Mesenchymal stem cell (in vitro differentiated cells and primary cell): Measurements from ENCODE around the gene CD300E.

Experiments used
- DNase-seq: peaks from one replicate; pipeline ENCODE4 v3.0.0-alpha.2; 2013
- H2AFZ ChIP-seq: one replicate; pipeline ENCODE4 v1.6.1; 2013; ENCODE audit warnings: low read depth, mild to moderate bottlenecking, control low read depth, inconsistent platforms, low read length, moderate library complexity
- H2AK5ac ChIP-seq: 2 replicates; pipeline ENCODE4 v1.6.1; 2013; ENCODE audit warnings: low read length, moderate library complexity, mild to moderate bottlenecking, inconsistent platforms; ENCODE audit not compliant: severe bottlenecking
- H2BK120ac ChIP-seq: one replicate; pipeline ENCODE4 v1.6.1; 2013; ENCODE audit warnings: low read depth, mild to moderate bottlenecking, inconsistent platforms, low read length, moderate library complexity
- H2BK12ac ChIP-seq, 2 experiments: one replicate each; pipeline ENCODE4 v1.6.1; 2013; ENCODE audit warnings: inconsistent platforms in 2 of 2, low read length in 2 of 2, mild to moderate bottlenecking in 2 of 2, moderate library complexity in 2 of 2, control low read depth in 1 of 2
- H2BK15ac ChIP-seq: one replicate; pipeline ENCODE4 v1.6.1; 2013; ENCODE audit warnings: mild to moderate bottlenecking, low read depth, inconsistent platforms; ENCODE audit not compliant: poor library complexity, severe bottlenecking
- H2BK5ac ChIP-seq: 2 replicates; pipeline ENCODE4 v1.6.1; 2013; ENCODE audit warnings: low read depth, mild to moderate bottlenecking, low read length, control low read depth, inconsistent platforms; ENCODE audit not compliant: poor library complexity, severe bottlenecking
- H3K14ac ChIP-seq, 2 experiments: one replicate each; pipeline ENCODE4 v1.6.1; 2013; ENCODE audit warnings: inconsistent platforms in 2 of 2, low read length in 2 of 2, control low read depth in 1 of 2, mild to moderate bottlenecking in 1 of 2, moderate library complexity in 1 of 2
- H3K18ac ChIP-seq, 2 experiments: one replicate each; pipeline ENCODE4 v1.6.1; 2013; ENCODE audit warnings: inconsistent platforms in 2 of 2, low read length in 2 of 2, control low read depth in 1 of 2, low read depth in 1 of 2, mild to moderate bottlenecking in 1 of 2
- H3K23ac ChIP-seq, 2 experiments: one replicate each; pipeline ENCODE4 v1.6.1; 2013; ENCODE audit warnings: inconsistent platforms in 2 of 2, low read length in 2 of 2, mild to moderate bottlenecking in 2 of 2, moderate library complexity in 2 of 2, control low read depth in 1 of 2
- H3K27ac ChIP-seq: 2 replicates; pipeline ENCODE4 v1.5.1; 2013; ENCODE audit warnings: mild to moderate bottlenecking, moderate library complexity, low read length, control low read depth, inconsistent platforms; ENCODE audit not compliant: poor library complexity, severe bottlenecking
- H3K27me3 ChIP-seq, 2 experiments: 2 replicates each; pipeline versions ENCODE4 v1.6.1 to v1.7.0; 2013; ENCODE audit warnings: low read length in 2 of 2, mild to moderate bottlenecking in 2 of 2, moderate library complexity in 2 of 2, control low read depth in 1 of 2, inconsistent platforms in 1 of 2; ENCODE audit not compliant: control insufficient read depth in 1 of 2, insufficient read depth in 1 of 2
- H3K36me3 ChIP-seq, 2 experiments: 2 replicates each; pipeline versions ENCODE4 v1.6.1 to v1.7.0; 2013; ENCODE audit warnings: low read length in 2 of 2, control low read depth in 1 of 2, inconsistent platforms in 1 of 2, low read depth in 1 of 2, mild to moderate bottlenecking in 1 of 2; ENCODE audit not compliant: insufficient read depth in 2 of 2, control insufficient read depth in 1 of 2
- H3K4ac ChIP-seq, 2 experiments: one replicate each; pipeline ENCODE4 v1.6.1; 2013; ENCODE audit warnings: inconsistent platforms in 2 of 2, low read length in 2 of 2, mild to moderate bottlenecking in 2 of 2, moderate library complexity in 2 of 2, control low read depth in 1 of 2, low read depth in 1 of 2
- H3K4me1 ChIP-seq: 2 replicates; pipeline ENCODE4 v1.6.1; 2013; ENCODE audit warnings: low read depth, low read length, control low read depth; ENCODE audit not compliant: control insufficient read depth, insufficient read depth
- H3K4me2 ChIP-seq: 2 replicates; pipeline ENCODE4 v1.6.1; 2013; ENCODE audit warnings: low read length, mild to moderate bottlenecking, inconsistent platforms; ENCODE audit not compliant: poor library complexity, severe bottlenecking
- H3K4me3 ChIP-seq, 2 experiments: 2 replicates each; pipeline versions ENCODE4 v1.5.1 to v1.7.0; 2013; ENCODE audit warnings: low read length in 2 of 2, mild to moderate bottlenecking in 2 of 2, control low read depth in 1 of 2, low read depth in 1 of 2; ENCODE audit not compliant: insufficient read depth in 1 of 2
- H3K79me1 ChIP-seq: replicated peaks from 2 replicates; pipeline ENCODE4 v1.6.1; 2013; ENCODE audit warnings: mild to moderate bottlenecking, control low read depth, low read length, inconsistent platforms; ENCODE audit not compliant: poor library complexity, severe bottlenecking
- H3K9ac ChIP-seq: 2 replicates; pipeline ENCODE4 v1.7.0; 2013; ENCODE audit warnings: mild to moderate bottlenecking, low read length, moderate library complexity
- H3K9me3 ChIP-seq: 2 replicates; pipeline ENCODE4 v1.7.0; 2013; ENCODE audit warnings: mild to moderate bottlenecking, low read length; ENCODE audit not compliant: control insufficient read depth
- H4K8ac ChIP-seq: one replicate; pipeline ENCODE4 v1.6.1; 2013; ENCODE audit warnings: inconsistent platforms, mild to moderate bottlenecking, low read length, moderate library complexity
- H4K91ac ChIP-seq: one replicate; pipeline ENCODE4 v1.6.1; 2013; ENCODE audit warnings: mild to moderate bottlenecking, low read length, inconsistent platforms
- WGBS: methylation state at CpG from one replicate; pipeline ENCODE4 v1.1.7; 2013; ENCODE audit warnings: mixed read lengths; 5-methylcytosine and 5-hydroxymethylcytosine counted together

Gene CD300E

DNA sequence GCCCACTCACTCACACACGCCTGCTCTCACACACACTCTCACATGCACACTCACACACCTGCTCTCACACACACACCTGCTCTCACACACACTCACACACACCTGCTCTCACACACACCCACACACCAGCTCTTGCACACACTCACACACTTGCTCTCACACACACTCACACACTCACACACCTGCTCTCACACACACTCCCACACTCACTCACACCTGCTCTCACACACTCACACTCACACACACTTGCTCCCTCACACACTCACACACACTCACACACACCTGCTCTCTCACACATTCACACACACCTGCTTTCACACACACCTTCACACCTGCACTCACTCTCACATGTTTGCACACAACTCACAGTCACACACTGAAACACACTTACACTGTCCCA is 60.2 kb downstream of the CD300E start:
- Histone ChIP-seq H3K9ac (no peak overlapping the region), H3K4me1 (peaks cover 4% of the 10 kb centered on the region), H4K8ac (no peak overlapping the region), H2AK5ac (no peak overlapping the region), H3K23ac (no peak overlapping the region), H2BK5ac (no peak overlapping the region), H3K79me1 (no peaks in the 10 kb centered on the region), H2BK120ac (no peak overlapping the region), H3K36me3 (no peaks in the 10 kb centered on the region), H3K27me3 (peaks cover 28 to 67% of the 10 kb centered on the region in 2 experiments), H3K4ac (no peak overlapping the region), H3K27ac (no peak overlapping the region), H2BK12ac (no peak overlapping the region), H3K14ac (no peak overlapping the region), H3K9me3 (no peaks in the 10 kb centered on the region), H3K4me3 (no peak overlapping the region), H3K4me2 (no peak overlapping the region), H4K91ac (no peak overlapping the region), H2AFZ (no peak overlapping the region), H2BK15ac (no peak overlapping the region), H3K18ac (no peak overlapping the region)
- DNase-seq: no peak
- 95% methylated on average over 1 of the region's 1 CpG for WGBS

DNA sequence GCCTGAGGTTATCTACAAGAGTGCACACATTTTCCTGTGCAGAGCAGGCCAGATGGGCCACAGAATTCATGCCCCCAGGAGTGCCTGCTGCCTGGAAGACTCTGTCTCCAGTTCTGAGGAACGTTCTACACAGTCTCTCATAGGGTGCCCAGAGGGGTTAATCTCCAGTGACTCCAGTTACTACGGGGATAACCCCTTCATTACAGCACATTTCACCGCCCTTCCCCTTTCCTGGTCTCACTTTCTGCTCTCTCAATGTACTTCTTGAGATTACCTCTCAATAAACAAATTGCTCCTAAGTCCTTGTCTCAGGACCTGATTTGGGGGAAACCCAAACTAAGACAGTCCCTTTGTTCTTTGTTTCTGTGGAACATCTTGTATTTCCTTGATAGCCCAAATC is 62.0 kb downstream of the CD300E start:
- H2BK5ac ChIP-seq: no peak overlapping the region
- no peak overlapping the region for H3K14ac ChIP-seq
- no peak overlapping the region for H4K8ac ChIP-seq
- no peak overlapping the region for H3K9ac ChIP-seq
- H3K79me1 ChIP-seq: no peaks in the 10 kb centered on the region
- no peak overlapping the region for H3K4me3 ChIP-seq
- no peak overlapping the region for H3K27ac ChIP-seq
- WGBS: 59% methylated on average over 3 of the region's 3 CpGs
- H3K4ac ChIP-seq: no peak overlapping the region
- no peak overlapping the region for H2BK15ac ChIP-seq
- DNase-seq: no peak
- H3K9me3 ChIP-seq: no peaks in the 10 kb centered on the region
- peaks cover 32 to 72% of the 10 kb centered on the region in 2 experiments for H3K27me3 ChIP-seq
- H2BK12ac ChIP-seq: no peak overlapping the region
- no peak overlapping the region for H2BK120ac ChIP-seq
- no peaks in the 10 kb centered on the region for H3K4me1 ChIP-seq
- no peak overlapping the region for H2AK5ac ChIP-seq
- H3K4me2 ChIP-seq: no peak overlapping the region
- H3K23ac ChIP-seq: no peak overlapping the region
- H2AFZ ChIP-seq: no peak overlapping the region
- H3K36me3 ChIP-seq: no peaks in the 10 kb centered on the region
- H4K91ac ChIP-seq: no peak overlapping the region
- no peak overlapping the region for H3K18ac ChIP-seq
